SK-N-MC (cell line): ENCODE measurements around the gene TMEM135.

Source experiments
- EZH2 ChIP-seq: fragments of 200-600 bp; sonication (generic); IDR thresholded peaks from one replicate; pipeline ENCODE4 v1.6.1; 2017; ENCODE audit warnings: antibody characterized with exemption
- FOXP2 ChIP-seq: optimal IDR thresholded peaks from 2 replicates; pipeline ENCODE3; 2011; ENCODE audit warnings: mild to moderate bottlenecking, moderate library complexity; ENCODE audit not compliant: insufficient read depth; ENCODE audit errors: extremely low read length, control extremely low read depth
- POLR2AphosphoS5 ChIP-seq: IDR thresholded peaks from 2 replicates; pipeline ENCODE4 v1.6.1; 2012; ENCODE audit warnings: mild to moderate bottlenecking, low read depth, low read length, borderline replicate concordance

DNA sequence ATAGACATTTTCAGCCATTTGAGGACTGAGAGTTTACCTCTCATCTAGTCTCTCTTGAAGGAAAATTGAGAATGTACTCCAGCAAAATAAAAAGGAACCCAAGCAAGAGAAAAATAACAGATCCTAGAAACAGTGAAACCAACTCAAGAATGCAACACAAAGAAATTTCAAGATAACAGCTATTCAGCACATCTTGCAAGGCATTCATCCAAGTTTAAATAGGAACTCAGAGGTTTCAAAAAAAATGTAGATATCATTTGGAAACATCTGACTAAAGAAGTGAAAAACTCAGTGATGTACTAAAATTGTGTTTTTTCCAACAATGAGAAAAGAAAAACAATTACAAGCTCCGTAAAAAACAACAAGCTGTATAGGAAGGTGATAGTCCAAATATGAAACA lies 76.4 kb downstream of the TMEM135 start:
- TF ChIP-seq EZH2 (no peak), POLR2AphosphoS5 (no peak), FOXP2 (no peak)
